ENCODE data around the gene TMEM89. TPM values are rescaled to one million over a fixed set of nuclear protein-coding genes. Genes with fewer than 3 reads are reported as not detected.

TMEM89 gene
- total and polyA plus RNA-seq, 2 donors (not counting 1 experiment from before 2014, with no cell fraction given): not detected

DNA sequence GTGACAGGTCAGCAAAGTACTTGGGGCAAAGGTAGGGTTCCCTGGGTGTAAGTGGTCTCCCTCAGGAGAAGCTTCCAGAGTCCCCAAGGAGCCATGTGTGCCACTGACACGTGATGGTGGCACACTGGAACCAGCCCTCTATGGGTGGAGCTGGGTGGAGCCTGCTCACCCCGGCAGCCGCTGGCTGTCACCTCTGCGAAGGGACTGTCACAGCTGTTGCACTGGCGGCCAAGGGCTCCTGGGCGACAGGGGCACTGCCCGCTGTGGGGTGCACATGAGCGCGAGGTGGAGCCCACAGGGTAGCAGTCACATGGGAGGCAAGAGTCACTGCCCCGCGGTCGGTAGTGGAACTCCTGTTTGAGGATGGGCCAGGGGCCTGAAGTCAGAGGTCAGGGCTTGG is 29.2 kb upstream of the TMEM89 start:
- no peaks in the 10 kb centered on the region for H3K9me3 Mint-ChIP-seq (ENCODE audit: insufficient read depth)
- Histone ChIP-seq H3K9ac (ENCODE audit: low read length) (no peak overlapping the region), H3K4me1 (ENCODE audit: control insufficient read depth in 2 of 2, insufficient read depth in 2 of 2, low read length in 2 of 2) (peaks cover 0 to 5% of the 10 kb centered on the region in 2 donors), H4K20me1 (ENCODE audit: control insufficient read depth, insufficient read depth, low read length, poor library complexity, severe bottlenecking) (no peaks in the 10 kb centered on the region), H3K9me3 (ENCODE audit: control extremely low read depth in 1 of 3, control insufficient read depth in 2 of 3, insufficient read depth in 1 of 3, low read length in 2 of 3) (no peaks in the 10 kb centered on the region), H2AFZ (ENCODE audit: insufficient read depth, low read depth, low read length, poor library complexity, severe bottlenecking) (no peak overlapping the region), H3K79me2 (ENCODE audit: control insufficient read depth, insufficient read depth, low read length) (no peaks in the 10 kb centered on the region), H3K4me3 (ENCODE audit: control extremely low read depth in 1 of 5, extremely low read depth in 1 of 5, insufficient read depth in 1 of 5, low read depth in 2 of 5, low read length in 4 of 5) (no peak overlapping the region), H3K4me2 (replicated peaks; ENCODE audit: low read depth, low read length, poor library complexity, severe bottlenecking) (no peak overlapping the region), H3K27ac (ENCODE audit: low read length in 2 of 2) (no peak overlapping the region), H3K27me3 (replicated peaks in 1 of 4; ENCODE audit: control extremely low read depth in 1 of 4, control insufficient read depth in 3 of 4, insufficient read depth in 4 of 4, low read length in 3 of 4) (no peaks in the 10 kb centered on the region), H3K36me3 (replicated peaks in 1 of 2; ENCODE audit: control extremely low read depth in 1 of 2, control insufficient read depth in 1 of 2, extremely low read depth in 1 of 2, insufficient read depth in 2 of 2, low read length in 1 of 2) (no peaks in the 10 kb centered on the region)
- no peaks in the 10 kb centered on the region for H3K27me3 Mint-ChIP-seq
- DNase-seq (no peak), ATAC-seq (ENCODE audit: low read depth) (no peak)
- peaks cover 6% of the 10 kb centered on the region for H3K4me1 Mint-ChIP-seq
- WGBS (ENCODE audit: insufficient coverage): 95% methylated on average over 12 of the region's 12 CpGs
- H3K27ac Mint-ChIP-seq: no peak overlapping the region
- CTCF ChIA-PET: no interaction called here
- TF ChIP-seq EZH2 (IDR thresholded peaks at IDR 0.05; ENCODE audit: borderline replicate concordance, insufficient read depth, low read depth, low read length, poor library complexity, severe bottlenecking): no peak
- TF ChIP-seq CTCF (IDR thresholded peaks at IDR 0.05): no peak
- POLR2A ChIA-PET: interaction anchor here (0.5 kb wide), 1 partner anchor 400 kb away, joined by 5 read pairs; no protein-coding TSS in a partner anchor
- H3K4me3 Mint-ChIP-seq: no peak overlapping the region
- intact Hi-C loops (cut with micrococcal nuclease): no loop called here

DNA sequence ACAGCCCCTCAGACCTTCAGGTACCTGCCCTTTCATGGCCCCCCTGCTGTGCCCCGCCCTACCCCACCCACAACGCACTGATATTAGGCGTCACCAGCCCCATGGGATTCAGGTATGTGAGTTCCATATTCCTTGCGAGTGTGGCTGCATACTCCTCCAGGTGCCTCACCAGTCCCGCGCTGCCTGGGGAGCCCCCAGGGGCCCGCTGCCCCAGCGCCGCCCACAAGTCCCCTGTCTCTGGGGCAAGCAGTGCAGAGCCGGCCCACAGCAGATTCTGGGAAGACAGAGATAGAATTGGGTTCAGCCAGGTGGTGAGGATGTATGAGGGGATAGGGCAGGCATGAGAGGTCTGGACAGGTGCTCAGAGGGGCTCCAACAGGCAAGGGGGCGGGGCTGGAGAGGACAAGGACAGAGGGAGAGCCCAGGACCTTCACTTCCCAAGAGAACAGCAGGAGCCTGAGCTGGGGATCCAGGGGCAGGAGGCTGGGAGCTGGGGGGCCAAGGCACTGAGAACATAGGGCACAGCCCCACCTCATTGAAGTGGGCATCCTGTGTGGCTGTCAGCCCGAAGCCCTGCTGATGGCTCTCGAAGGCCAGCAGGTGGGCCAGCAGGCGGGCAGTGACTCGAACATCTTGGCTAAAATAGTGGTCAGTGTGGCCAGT is 26.8 kb upstream of the TMEM89 start:
- no peak overlapping the region for H3K27ac Mint-ChIP-seq
- CTCF ChIA-PET: no interaction called here
- Histone ChIP-seq H2AFZ (ENCODE audit: insufficient read depth, low read depth, low read length, poor library complexity, severe bottlenecking) (no peak overlapping the region), H3K4me1 (ENCODE audit: control insufficient read depth in 2 of 2, insufficient read depth in 2 of 2, low read length in 2 of 2) (no peaks in the 10 kb centered on the region), H3K27me3 (replicated peaks in 1 of 4; ENCODE audit: control extremely low read depth in 1 of 4, control insufficient read depth in 3 of 4, insufficient read depth in 4 of 4, low read length in 3 of 4) (no peaks in the 10 kb centered on the region), H3K27ac (ENCODE audit: low read length in 2 of 2) (no peak overlapping the region), H3K4me3 (ENCODE audit: control extremely low read depth in 1 of 5, extremely low read depth in 1 of 5, insufficient read depth in 1 of 5, low read depth in 2 of 5, low read length in 4 of 5) (no peak overlapping the region), H4K20me1 (ENCODE audit: control insufficient read depth, insufficient read depth, low read length, poor library complexity, severe bottlenecking) (no peaks in the 10 kb centered on the region), H3K4me2 (replicated peaks; ENCODE audit: low read depth, low read length, poor library complexity, severe bottlenecking) (no peak overlapping the region), H3K9me3 (ENCODE audit: control extremely low read depth in 1 of 3, control insufficient read depth in 2 of 3, insufficient read depth in 1 of 3, low read length in 2 of 3) (no peaks in the 10 kb centered on the region), H3K9ac (ENCODE audit: low read length) (no peak overlapping the region), H3K36me3 (replicated peaks in 1 of 2; ENCODE audit: control extremely low read depth in 1 of 2, control insufficient read depth in 1 of 2, extremely low read depth in 1 of 2, insufficient read depth in 2 of 2, low read length in 1 of 2) (no peaks in the 10 kb centered on the region), H3K79me2 (ENCODE audit: control insufficient read depth, insufficient read depth, low read length) (no peaks in the 10 kb centered on the region)
- WGBS (ENCODE audit: insufficient coverage): 86% methylated on average over 15 of the region's 15 CpGs
- POLR2A ChIA-PET: no interaction called here
- no peaks in the 10 kb centered on the region for H3K4me1 Mint-ChIP-seq
- DNase-seq: no peak
- no peak overlapping the region for H3K4me3 Mint-ChIP-seq
- H3K9me3 Mint-ChIP-seq (ENCODE audit: insufficient read depth): no peaks in the 10 kb centered on the region
- no peak for ATAC-seq (ENCODE audit: low read depth)
- H3K27me3 Mint-ChIP-seq: no peaks in the 10 kb centered on the region
- no peak for TF ChIP-seq CTCF (IDR thresholded peaks at IDR 0.05)
- no peak for TF ChIP-seq EZH2 (IDR thresholded peaks at IDR 0.05; ENCODE audit: borderline replicate concordance, insufficient read depth, low read depth, low read length, poor library complexity, severe bottlenecking)
- intact Hi-C loops (cut with micrococcal nuclease): no loop called here
